Pons (tissue), 1 donor: ENCODE measurements around the gene UNC119B.

ENCODE experiments used
- DNase-seq: peaks from one replicate; pipeline ENCODE4 v3.0.0-alpha.2; 2016; ENCODE audit warnings: low spot score

Gene UNC119B

GRCh38 chr12:120739821-120740613 is 29.8 kb downstream of the UNC119B start:
- no peak for DNase-seq

DNA sequence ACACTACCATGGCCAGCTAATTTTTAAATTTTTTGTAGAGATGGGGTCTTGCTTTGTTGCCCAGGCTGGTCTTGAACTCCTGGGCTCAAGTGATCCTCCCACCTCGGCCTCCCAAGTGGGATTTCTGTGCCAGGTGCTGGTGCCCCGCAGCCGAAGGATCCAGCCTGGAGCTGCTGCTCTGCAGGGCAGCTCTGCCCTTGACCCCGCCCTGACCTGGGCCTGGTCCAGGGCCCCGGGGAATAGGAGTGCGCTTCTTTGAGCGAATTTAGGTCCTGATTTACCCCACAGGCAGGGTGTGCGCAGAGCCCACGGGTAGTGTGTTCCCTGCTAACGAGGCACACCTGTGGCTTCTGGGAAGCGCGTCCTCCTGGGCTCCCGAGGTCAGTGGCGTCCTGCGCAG is 30.6 kb downstream of the UNC119B start:
- DNase-seq, result no peak

DNA sequence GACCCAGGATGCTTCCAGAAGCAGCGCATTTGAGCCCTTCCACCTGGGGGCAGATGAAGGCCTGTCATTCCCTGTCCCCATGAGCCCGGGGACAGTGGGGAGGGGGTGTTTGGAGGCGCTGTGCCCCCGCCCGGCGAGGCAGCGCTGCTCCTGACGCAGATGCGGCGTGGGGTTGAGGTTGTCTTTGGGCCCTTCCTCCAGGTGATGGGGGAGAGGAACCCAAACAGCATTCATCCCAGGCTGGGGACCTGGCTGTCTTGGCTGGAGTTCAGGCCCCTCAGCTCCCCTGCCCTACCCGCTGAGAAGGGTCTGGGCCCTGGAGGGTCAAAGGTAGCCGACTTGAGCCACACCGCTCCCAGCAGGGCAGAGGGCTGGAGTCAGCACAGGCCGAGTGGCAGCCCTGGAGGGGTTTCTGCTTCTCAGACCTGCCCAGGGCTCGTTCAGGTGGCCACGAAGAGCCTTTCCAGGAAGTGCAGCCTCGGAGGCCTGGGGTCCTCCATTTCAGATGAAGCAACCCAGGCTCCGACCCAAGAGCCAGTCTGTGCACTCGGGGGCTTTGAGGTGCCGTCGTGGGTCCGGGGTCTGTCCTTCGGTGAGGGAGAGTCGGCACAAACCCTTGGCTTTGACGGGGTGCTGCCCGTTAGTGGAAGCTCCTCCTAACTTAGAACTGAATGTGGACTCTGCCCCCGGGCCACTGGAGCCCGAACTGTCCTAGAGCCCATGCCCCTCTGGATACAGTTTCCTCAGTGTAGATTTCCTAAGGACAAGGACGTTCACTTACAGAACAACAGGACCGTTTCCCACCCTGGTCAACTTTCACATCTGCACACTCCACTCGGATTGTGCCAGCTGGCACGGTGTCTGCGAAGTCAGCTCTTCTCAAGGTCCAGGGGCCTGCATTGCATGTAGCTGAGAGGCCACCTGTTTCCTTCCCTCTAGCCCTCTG is 31.5 kb downstream of the UNC119B start:
- DNase-seq, result no peak

DNA sequence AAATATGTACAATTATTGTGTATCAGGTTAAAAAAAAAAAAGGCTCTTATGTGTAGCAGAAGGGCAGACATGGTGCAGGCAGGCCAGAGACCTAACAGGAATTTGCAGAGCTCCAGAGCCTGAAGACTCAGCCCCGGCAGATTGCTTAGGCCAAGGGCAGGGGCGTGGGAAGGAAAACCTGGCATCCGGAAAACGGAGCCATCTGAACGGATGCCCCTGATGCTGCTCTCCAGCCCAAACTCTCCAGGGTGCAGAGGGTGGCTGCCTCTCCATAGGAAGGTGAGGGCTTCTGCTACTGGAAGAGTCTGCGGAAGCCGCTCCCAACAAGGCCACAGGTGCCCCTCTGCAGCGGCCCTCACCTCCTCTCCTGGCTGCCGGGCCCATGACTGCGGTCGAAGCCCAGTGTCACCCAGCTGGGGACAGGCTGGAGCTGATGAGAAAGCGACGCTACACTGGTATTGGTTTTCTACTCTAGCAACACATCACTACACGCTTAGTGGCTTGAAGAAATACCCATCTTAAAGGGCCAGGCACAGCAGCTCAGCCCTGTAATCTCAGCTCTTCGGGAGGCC is 34.8 kb downstream of the UNC119B start:
- DNase-seq, result no peak

- no peak for DNase-seq
Observed at GRCh38 chr12:120748242-120748641, 38.0 kb downstream of the UNC119B start.

GRCh38 chr12:120749256-120749655 is 39.0 kb downstream of the UNC119B start:
- DNase-seq, result no peak

DNA sequence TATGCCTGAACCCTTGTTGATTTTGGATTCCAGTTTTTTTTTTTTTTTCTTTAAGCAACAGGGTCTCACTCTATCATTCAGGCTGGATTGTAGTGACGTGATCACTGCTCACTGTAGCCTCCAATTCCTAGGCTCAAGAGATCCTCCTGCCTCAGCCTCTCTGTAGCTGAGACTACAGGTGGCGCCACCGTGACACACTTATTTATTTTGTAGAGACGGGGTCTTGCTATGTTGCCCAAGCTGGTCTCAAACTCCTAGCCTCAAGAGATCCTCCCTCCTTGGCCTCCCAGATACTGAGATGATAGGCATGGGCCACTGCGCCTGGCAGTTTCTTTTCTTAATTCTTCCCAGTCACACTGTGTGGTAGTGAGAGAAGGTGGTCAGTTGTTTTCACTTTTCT is 40.5 kb downstream of the UNC119B start:
- no peak for DNase-seq

DNA sequence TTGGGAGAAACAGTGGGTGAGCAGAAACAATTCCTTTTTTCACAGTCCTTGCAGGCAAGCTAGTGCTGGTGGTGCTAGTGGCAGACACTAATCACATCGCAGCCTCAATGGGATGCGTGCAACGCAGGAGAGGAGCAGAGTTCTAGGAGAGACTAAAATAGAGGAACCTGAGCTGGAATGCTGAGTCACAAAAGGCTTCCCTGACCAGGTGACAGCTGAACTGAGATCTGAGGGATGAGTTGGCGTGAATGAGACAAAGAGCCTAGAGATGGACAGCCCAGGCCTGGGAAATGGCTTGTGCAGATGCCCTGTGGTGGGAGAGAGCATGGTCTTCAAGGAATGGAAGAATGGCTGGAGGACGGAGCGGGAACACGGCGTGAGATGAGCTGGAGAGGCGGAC is 41.1 kb downstream of the UNC119B start:
- no peak for DNase-seq

DNA sequence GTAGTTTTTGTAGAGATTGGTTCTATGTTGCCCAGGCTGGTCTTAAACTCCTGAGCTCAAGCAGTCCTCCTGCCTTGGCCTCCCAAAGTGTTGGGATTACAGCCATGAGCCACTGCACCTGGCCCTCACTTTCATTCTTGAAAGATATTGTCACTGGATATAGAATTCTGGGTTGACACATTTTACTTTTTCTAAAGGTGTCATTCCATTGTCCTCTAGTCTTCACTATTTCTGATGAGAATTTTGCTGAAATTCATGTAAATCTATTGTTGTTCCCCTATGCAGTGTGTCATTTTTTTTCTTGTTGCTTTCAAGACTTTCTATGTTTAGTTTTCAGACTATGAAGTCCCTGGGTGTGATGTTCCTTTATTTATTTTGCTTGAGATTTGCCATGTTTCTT is 44.5 kb downstream of the UNC119B start:
- no peak for DNase-seq

DNA sequence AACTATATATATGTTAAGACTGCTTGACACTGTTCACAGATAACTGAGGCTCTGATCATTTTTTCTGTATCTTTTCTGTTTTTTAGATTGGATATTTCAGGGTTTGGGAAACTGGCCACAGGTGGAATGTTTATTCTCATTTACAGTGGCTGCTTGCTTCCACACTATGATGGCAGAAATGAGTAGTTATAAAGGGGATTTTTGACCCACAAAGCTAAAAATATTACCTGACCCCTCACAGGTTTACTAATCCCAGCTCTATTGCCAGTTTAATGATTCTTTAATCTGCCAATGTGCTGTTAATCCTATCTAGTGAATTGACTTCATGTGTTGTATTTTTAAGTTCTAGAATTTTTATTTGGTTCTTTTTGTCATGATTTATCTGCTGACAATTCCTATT is 45.0 kb downstream of the UNC119B start:
- no peak for DNase-seq

DNA sequence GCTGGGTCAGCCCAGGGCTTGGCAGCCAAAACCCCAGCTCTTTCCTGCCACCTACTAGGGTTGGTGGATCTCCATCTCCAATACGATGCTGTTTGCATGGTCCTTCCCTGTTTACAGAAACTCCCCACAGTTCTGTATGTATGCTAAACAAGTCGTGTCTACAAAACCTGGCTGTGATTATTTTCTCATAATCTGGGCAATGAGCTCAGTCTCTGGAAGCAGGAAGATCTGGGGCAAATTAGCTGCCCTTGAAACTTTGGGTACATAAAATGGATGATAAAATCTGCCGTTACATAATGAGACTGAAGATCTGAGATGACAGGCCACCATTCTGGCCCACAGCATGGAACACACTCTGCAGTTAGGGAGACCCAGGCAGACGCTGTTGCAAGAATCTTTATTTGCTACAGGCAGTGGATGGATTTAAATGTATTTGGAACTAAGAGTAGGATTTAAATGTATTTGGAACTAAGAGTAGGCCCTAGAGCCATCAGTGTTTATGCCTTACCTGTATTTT is 47.0 kb downstream of the UNC119B start:
- DNase-seq, result no peak

DNA sequence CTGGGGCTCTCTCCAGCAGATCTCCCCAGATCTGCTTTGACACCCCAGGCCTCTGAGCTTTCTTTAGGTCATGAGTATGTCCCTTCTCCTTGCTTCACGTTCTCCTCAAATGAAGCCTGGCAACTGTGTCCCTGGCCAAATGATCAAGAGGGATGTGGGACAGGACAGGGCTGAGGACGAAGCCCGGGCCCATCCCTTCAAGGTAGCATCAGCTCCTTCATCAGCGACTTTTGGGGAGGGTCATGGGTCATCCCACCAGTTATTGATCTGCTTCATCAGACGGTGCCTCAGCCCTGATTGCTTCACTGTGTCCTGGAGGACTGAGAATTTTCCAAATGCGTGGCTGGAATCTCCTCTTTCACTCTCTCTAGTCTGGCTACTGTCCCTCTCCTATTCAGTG is 47.7 kb downstream of the UNC119B start:
- no peak for DNase-seq

- no peak for DNase-seq
Observed at GRCh38 chr12:120758798-120759590, 48.7 kb downstream of the UNC119B start.

DNA sequence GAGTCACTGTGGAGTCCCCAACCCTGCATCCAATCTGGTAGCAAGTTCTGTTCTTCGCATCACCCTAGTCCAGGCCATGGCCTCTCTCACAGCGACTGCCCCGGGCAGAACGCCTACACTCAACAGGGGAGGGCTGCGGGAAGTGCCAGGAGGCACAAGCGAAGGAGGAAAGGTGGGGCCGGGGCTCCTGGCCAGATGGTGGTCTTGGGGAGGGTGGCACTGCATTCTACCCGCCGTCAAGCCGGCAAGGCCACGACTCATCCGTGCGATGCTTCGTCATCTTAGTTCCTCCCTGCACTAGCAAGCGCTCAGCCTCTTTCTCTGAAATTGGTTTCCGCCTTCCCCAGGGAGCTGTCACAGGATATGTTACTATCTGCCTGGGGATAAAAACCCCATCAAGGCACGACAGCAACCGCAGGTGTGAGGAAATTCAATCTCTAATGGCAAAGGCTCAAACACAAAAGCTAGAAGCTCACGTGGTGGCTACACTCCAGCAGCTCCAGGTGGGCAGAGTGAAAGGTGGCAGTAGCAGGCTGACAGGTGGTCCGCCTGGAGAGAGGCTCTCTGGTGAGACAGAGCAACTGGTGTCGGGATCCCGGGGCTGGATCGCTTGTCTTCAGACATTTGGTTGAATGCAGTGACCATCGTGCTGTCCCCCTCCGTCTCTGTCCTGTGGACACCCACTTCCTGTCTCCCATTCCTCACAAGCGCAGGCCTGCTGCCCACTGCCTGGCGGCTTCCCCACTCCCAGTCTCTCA is 49.5 kb downstream of the UNC119B start:
- no peak for DNase-seq

GRCh38 chr12:120760349-120761254 is 50.3 kb downstream of the UNC119B start:
- no peak for DNase-seq

GRCh38 chr12:120761519-120761934 is 51.3 kb downstream of the UNC119B start:
- DNase-seq, result no peak

GRCh38 chr12:120762086-120762485 is 51.8 kb downstream of the UNC119B start:
- DNase-seq, result no peak

GRCh38 chr12:120763250-120763649 is 53.0 kb downstream of the UNC119B start:
- no peak for DNase-seq

GRCh38 chr12:120764816-120765215 is 54.6 kb downstream of the UNC119B start:
- no peak for DNase-seq

DNA sequence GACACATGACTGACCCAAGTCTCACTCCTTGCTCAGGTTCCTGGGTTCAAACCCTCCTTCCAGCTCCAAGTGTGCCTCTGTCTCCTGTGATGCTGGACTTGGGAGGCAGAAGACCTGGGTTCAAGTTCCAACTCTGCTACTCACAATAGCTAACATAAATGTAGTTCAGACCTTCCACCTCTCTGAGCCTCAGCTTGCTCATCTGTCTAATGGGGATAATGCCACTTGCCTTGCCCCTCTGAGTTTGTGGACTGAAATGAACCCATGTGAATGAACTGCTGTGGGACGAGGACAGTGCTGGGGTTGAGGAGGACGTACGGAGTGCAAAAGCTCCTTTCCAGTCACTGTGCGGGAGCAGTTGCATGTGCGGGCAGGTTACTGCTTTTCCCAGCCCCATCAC is 56.3 kb downstream of the UNC119B start:
- DNase-seq, result no peak
